HFFc6 (cell line): Measurements from ENCODE around the gene CYBC1. TPM values are rescaled to one million over a fixed set of nuclear protein-coding genes. Genes with fewer than 3 reads are reported as not detected.
A peak's percentile ranks its signal among the peaks of the same experiment; 100 is the strongest.

Experiments used
- DNase-seq: peaks from one replicate; pipeline ENCODE4 v3.0.0-alpha.2; 2018
- H3K27ac Mint-ChIP-seq: 2 replicates; pipeline ENCODE4 v1.8.0; 2020; ENCODE audit warnings: mild to moderate bottlenecking, mixed read lengths
- H3K27me3 Mint-ChIP-seq: 2 replicates; pipeline ENCODE4 v1.8.0; 2021; ENCODE audit warnings: mild to moderate bottlenecking, moderate library complexity, mixed read lengths; ENCODE audit not compliant: insufficient read depth
- H3K36me3 Mint-ChIP-seq: 2 replicates; pipeline ENCODE4 v1.8.0; 2021; ENCODE audit warnings: low read depth, mixed read lengths
- H3K4me1 Mint-ChIP-seq: 2 replicates; pipeline ENCODE4 v1.8.0; 2020; ENCODE audit warnings: low read depth, mixed read lengths
- H3K4me3 Mint-ChIP-seq: 2 replicates; pipeline ENCODE4 v1.8.0; 2020; ENCODE audit warnings: mild to moderate bottlenecking, moderate library complexity, mixed read lengths
- H3K9me3 Mint-ChIP-seq: 2 replicates; pipeline ENCODE4 v1.8.0; 2020; ENCODE audit warnings: mild to moderate bottlenecking, mixed read lengths
- CTCF ChIP-seq: fragments of 200-600 bp; sonication (generic); IDR thresholded peaks from 2 replicates; pipeline ENCODE4 v1.5.0; 2021; ENCODE audit warnings: antibody characterized with exemption, mild to moderate bottlenecking
- total RNA-seq, 6 experiments: library from RNA; stranded (reverse); fragmentation: NEBNext Ultra II Directional; extraction: Animal tissue kit (Norgen Biotek cat#: 25700); gene quantifications; 2 replicates in 1 of 6; 3 replicates in 5 of 6; pipeline ENCODE4 v1.2.3, GENCODE V29; 2021

The CYBC1 gene
- total RNA-seq, 6 experiments from 2014 or later, result 47.4 to 60.5 (median 48.7) TPM

GRCh38 chr17:82418001-82418986 is 32.3 kb downstream of the CYBC1 start, which contains the start of the genes HEXD and OGFOD3:
Gene HEXD, plus strand, starts transcription at chr17:82418347. Its CDS starts 1,453 bp downstream, at chr17:82419800.
Gene OGFOD3, minus strand, starts transcription at chr17:82418586. Its CDS starts 101 bp downstream, at chr17:82418485.
- Mint-ChIP-seq H3K27ac (no peak within 1 kb of the TSS; the same call in 1 of the 2 replicates), H3K9me3 (peaks cover 11% of the 10 kb centered on the region; the same call in 1 of the 2 replicates), H3K27me3 (no peaks in the 10 kb centered on the region), H3K4me3 (peak within 1 kb of the TSS; percentile 88), H3K4me1 (peaks cover 18% of the 10 kb centered on the region), H3K36me3 (peaks cover 29% of the 10 kb centered on the region)
- no peak for TF ChIP-seq CTCF
- peak; percentile 43 for DNase-seq

- no peak for DNase-seq
- Mint-ChIP-seq H3K4me3 (no peak overlapping the region), H3K36me3 (peaks cover 15% of the 10 kb centered on the region), H3K27ac (no peak overlapping the region), H3K4me1 (peaks cover 18% of the 10 kb centered on the region), H3K9me3 (no peaks in the 10 kb centered on the region; the same call in 1 of the 2 replicates), H3K27me3 (peaks cover 1% of the 10 kb centered on the region; the same call in 1 of the 2 replicates)
- peak; percentile 54 for TF ChIP-seq CTCF
Observed at GRCh38 chr17:82416771-82417170, 33.8 kb downstream of the CYBC1 start.

GRCh38 chr17:82416264-82416663 is 34.3 kb downstream of the CYBC1 start:
- no peaks in the 10 kb centered on the region for H3K9me3 Mint-ChIP-seq
- H3K4me3 Mint-ChIP-seq, result no peak overlapping the region
- no peak for DNase-seq
- no peak for TF ChIP-seq CTCF
- H3K27ac Mint-ChIP-seq, result no peak overlapping the region
- H3K27me3 Mint-ChIP-seq, result peaks cover 1% of the 10 kb centered on the region; the same call in 1 of the 2 replicates
- H3K36me3 Mint-ChIP-seq, result peaks cover 10% of the 10 kb centered on the region
- H3K4me1 Mint-ChIP-seq, result peaks cover 18% of the 10 kb centered on the region

DNA sequence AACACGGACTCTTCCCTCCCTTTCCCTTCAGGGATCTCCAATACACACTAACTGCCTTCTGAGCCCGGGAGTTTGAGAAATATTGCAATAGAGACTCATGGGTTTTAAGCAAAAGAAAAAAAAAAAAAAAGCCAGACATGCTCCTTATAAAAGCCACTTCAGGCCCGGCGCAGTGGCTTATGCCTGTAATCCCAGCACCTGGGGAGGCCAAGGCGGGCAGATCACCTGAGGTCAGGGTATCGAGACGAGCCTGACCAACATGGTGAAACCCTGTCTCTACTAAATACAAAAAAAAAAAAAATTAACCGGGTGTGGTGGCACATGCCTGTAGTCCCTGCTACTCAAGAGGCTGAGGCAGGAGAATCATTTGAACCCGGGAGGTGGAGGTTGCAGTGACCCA is 34.8 kb downstream of the CYBC1 start:
- Mint-ChIP-seq H3K36me3 (peaks cover 5% of the 10 kb centered on the region), H3K4me1 (peaks cover 18% of the 10 kb centered on the region), H3K9me3 (no peaks in the 10 kb centered on the region), H3K4me3 (no peak overlapping the region), H3K27me3 (peaks cover 1% of the 10 kb centered on the region; the same call in 1 of the 2 replicates), H3K27ac (no peak overlapping the region)
- no peak for DNase-seq
- TF ChIP-seq CTCF, result no peak

GRCh38 chr17:82415336-82415735 is 35.2 kb downstream of the CYBC1 start:
- no peaks in the 10 kb centered on the region for H3K9me3 Mint-ChIP-seq
- no peak for TF ChIP-seq CTCF
- H3K27ac Mint-ChIP-seq, result no peak overlapping the region
- H3K27me3 Mint-ChIP-seq, result peaks cover 1% of the 10 kb centered on the region; the same call in 1 of the 2 replicates
- H3K36me3 Mint-ChIP-seq, result peaks cover 4% of the 10 kb centered on the region; the same call in 1 of the 2 replicates
- H3K4me1 Mint-ChIP-seq, result peaks cover 18% of the 10 kb centered on the region
- no peak overlapping the region for H3K4me3 Mint-ChIP-seq
- DNase-seq, result no peak
